Spinal cord (tissue), 10 donors: ENCODE data around the gene HIC1. TPM values are rescaled to one million over a fixed set of nuclear protein-coding genes. Genes with fewer than 3 reads are reported as not detected.

Experiments
- DNase-seq, 6 donors: peaks; one replicate each; pipeline versions ENCODE4 v3.0.0 to v3.0.0-alpha.2; 2013 to 2015; ENCODE audit warnings: low spot score in 6 of 6, low read depth in 4 of 6
- H3K27ac ChIP-seq: one replicate; pipeline ENCODE4 v1.5.1; 2013; ENCODE audit warnings: low read depth, low read length, control low read depth
- H3K27me3 ChIP-seq: one replicate; pipeline ENCODE4 v1.6.1; 2013; ENCODE audit warnings: low read length; ENCODE audit not compliant: control insufficient read depth, insufficient read depth
- H3K36me3 ChIP-seq: one replicate; pipeline ENCODE4 v1.6.1; 2013; ENCODE audit warnings: low read length; ENCODE audit not compliant: control insufficient read depth, insufficient read depth
- H3K4me1 ChIP-seq: one replicate; pipeline ENCODE4 v1.6.1; 2013; ENCODE audit warnings: low read length; ENCODE audit not compliant: control insufficient read depth, insufficient read depth
- H3K4me3 ChIP-seq: one replicate; pipeline ENCODE4 v1.5.1; 2013; ENCODE audit warnings: low read depth, low read length, control low read depth
- H3K9me3 ChIP-seq: one replicate; pipeline ENCODE4 v1.6.1; 2013; ENCODE audit warnings: low read length; ENCODE audit not compliant: control insufficient read depth, insufficient read depth
- WGBS: methylation state at CpG from one replicate; pipeline ENCODE4 v1.1.5; 2013; ENCODE audit warnings: missing lambda C conversion rate; ENCODE audit not compliant: insufficient coverage; 5-methylcytosine and 5-hydroxymethylcytosine counted together
- polyA plus RNA-seq, 2 donors: library from polyadenylated mRNA; unstranded; fragments of 120-200 nt; gene quantifications; one replicate each; pipeline ENCODE4 v1.2.1, GENCODE V29; 2013; ENCODE audit not compliant: insufficient read length in 2 of 2
- total RNA-seq, 2 donors: library from RNA; depleted of rRNA in 1 of 2; stranded (reverse); fragments of 120-200 nt in 1 of 2; fragments of >200 nt in 1 of 2; gene quantifications; one replicate each; pipeline versions ENCODE4 v1.2.3 to v1.2.4, GENCODE V29; 2013 to 2014
- donor health status: healthy.

HIC1 gene
- total and polyA plus RNA-seq, 4 donors = 8.6 to 46.5 (median 14.2) TPM

GRCh38 chr17:2074919-2075318 lies 20.0 kb downstream of the HIC1 start:
- no peak overlapping the region for H3K4me3 ChIP-seq
- no peaks in the 10 kb centered on the region for H3K27me3 ChIP-seq
- peaks cover 56% of the 10 kb centered on the region for H3K36me3 ChIP-seq
- H3K9me3 ChIP-seq = no peaks in the 10 kb centered on the region
- peak overlapping the region; percentile 72 for H3K27ac ChIP-seq
- 61% methylated on average over 8 of the region's 10 CpGs for WGBS
- no peak for DNase-seq
- peaks cover 45% of the 10 kb centered on the region for H3K4me1 ChIP-seq

DNA sequence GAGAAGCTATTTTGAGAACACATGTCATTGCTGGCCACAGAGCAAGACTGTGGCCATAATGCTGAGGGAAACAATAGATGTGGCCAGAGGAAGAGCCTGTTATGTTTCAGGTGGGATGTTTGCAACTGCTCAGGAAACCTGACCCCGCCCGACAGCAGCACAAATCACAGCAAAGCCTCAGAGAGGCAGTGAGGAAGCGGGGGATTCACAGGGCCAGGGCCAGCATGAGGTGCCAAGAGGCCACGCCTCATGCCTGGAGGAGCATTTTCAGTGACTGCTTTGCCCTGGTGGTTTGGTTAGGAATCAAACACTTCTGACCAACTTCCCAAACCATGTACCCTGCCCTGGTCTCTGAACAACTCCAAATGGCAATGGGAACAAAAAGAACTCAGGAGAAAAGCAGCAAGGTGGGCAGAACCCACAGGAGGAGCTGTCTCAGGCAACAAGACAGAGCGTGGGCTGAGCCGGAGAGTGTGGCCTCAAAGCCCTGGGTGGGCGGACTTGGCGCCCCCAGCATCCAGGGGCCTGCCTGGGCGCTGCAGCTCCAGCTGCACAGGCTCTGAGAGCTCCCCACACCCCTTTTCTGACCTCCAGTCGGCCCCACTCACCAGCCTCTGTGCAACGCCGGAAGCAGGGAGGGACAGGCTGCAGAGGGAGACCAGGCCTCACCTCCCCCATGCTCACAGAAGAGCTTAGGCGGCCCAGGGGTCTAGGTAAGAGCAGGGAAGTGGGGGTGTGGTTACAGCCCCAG lies 20.6 kb downstream of the HIC1 start:
- peaks cover 54% of the 10 kb centered on the region for H3K36me3 ChIP-seq
- H3K27ac ChIP-seq = peak overlapping the region; percentile 72
- H3K4me3 ChIP-seq = no peak overlapping the region
- no peaks in the 10 kb centered on the region for H3K9me3 ChIP-seq
- peak in 1 of 6 donors; percentile 47 for DNase-seq
- H3K4me1 ChIP-seq = peaks cover 39% of the 10 kb centered on the region
- WGBS = 83% methylated on average over 7 of the region's 13 CpGs
- H3K27me3 ChIP-seq = no peaks in the 10 kb centered on the region

- Histone ChIP-seq H3K27me3 (no peaks in the 10 kb centered on the region), H3K27ac (peak overlapping the region; percentile 72), H3K36me3 (peaks cover 54% of the 10 kb centered on the region), H3K4me3 (no peak overlapping the region), H3K9me3 (no peaks in the 10 kb centered on the region), H3K4me1 (peaks cover 31% of the 10 kb centered on the region)
- peak in 2 of 6 donors; percentile 47 to 80 for DNase-seq
- WGBS = 54% methylated on average over 13 of the region's 17 CpGs
Measured at GRCh38 chr17:2076087-2076984, 21.4 kb downstream of the HIC1 start.

GRCh38 chr17:2077040-2077439 lies 22.1 kb downstream of the HIC1 start:
- Histone ChIP-seq H3K27ac (peak overlapping the region; percentile 72), H3K36me3 (peaks cover 53% of the 10 kb centered on the region), H3K27me3 (no peaks in the 10 kb centered on the region), H3K9me3 (no peaks in the 10 kb centered on the region), H3K4me1 (peaks cover 26% of the 10 kb centered on the region), H3K4me3 (no peak overlapping the region)
- WGBS = 76% methylated on average over 8 of the region's 8 CpGs
- peak in 1 of 6 donors; percentile 8 for DNase-seq

DNA sequence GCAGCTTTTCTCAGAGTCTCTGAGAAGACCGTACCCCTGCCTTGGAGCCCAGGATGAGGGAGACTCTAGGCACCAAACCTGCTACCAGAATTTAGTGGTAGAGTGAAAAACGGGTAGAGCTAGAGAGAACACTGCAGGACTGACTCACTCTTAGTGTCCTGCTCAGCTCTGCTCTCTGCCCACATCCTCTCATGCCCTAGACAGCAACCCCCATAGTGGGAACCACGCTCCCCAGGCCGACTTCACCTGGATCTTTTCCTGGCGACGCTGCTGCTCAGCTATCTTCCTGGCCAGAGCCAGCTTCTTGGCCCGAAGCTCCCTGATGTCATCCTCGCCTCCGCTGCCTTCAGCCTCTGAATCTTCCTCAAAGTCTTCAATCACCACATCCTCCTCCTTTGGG lies 26.7 kb downstream of the HIC1 start:
- H3K9me3 ChIP-seq = no peaks in the 10 kb centered on the region
- DNase-seq = no peak
- WGBS = 86% methylated on average over 7 of the region's 9 CpGs
- H3K27ac ChIP-seq = no peak overlapping the region
- peaks cover 56% of the 10 kb centered on the region for H3K36me3 ChIP-seq
- no peaks in the 10 kb centered on the region for H3K27me3 ChIP-seq
- H3K4me1 ChIP-seq = peaks cover 38% of the 10 kb centered on the region
- no peak overlapping the region for H3K4me3 ChIP-seq

GRCh38 chr17:2082003-2082781 lies 27.3 kb downstream of the HIC1 start:
- 80% methylated on average over 9 of the region's 9 CpGs for WGBS
- no peaks in the 10 kb centered on the region for H3K9me3 ChIP-seq
- no peaks in the 10 kb centered on the region for H3K27me3 ChIP-seq
- peaks cover 38% of the 10 kb centered on the region for H3K4me1 ChIP-seq
- peak overlapping the region; percentile 8 for H3K27ac ChIP-seq
- no peak overlapping the region for H3K4me3 ChIP-seq
- H3K36me3 ChIP-seq = peaks cover 52% of the 10 kb centered on the region
- DNase-seq = no peak

DNA sequence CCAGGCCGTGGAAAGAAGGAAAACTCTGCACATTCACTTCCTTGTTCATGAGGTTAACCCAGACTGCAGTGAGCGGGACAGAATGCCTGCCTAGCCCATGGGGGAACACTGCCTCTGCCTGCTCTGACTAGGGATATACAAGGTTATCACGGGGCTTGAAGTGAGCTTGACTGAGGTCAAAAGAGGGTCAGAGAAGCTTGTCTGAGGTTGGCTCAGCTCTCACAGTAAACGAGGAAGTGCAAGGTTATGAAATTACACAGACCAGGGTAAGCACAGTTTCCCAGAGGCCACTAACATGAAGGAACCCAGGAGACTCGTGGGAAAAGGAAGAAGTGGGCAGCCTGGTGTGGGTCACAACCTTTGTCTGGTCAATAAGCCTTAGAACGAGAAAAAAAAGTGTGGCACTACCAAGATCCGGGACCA lies 28.7 kb downstream of the HIC1 start:
- peaks cover 48% of the 10 kb centered on the region for H3K4me1 ChIP-seq
- DNase-seq = peak in 1 of 6 donors; percentile 19
- peak overlapping the region; percentile 94 for H3K27ac ChIP-seq

DNA sequence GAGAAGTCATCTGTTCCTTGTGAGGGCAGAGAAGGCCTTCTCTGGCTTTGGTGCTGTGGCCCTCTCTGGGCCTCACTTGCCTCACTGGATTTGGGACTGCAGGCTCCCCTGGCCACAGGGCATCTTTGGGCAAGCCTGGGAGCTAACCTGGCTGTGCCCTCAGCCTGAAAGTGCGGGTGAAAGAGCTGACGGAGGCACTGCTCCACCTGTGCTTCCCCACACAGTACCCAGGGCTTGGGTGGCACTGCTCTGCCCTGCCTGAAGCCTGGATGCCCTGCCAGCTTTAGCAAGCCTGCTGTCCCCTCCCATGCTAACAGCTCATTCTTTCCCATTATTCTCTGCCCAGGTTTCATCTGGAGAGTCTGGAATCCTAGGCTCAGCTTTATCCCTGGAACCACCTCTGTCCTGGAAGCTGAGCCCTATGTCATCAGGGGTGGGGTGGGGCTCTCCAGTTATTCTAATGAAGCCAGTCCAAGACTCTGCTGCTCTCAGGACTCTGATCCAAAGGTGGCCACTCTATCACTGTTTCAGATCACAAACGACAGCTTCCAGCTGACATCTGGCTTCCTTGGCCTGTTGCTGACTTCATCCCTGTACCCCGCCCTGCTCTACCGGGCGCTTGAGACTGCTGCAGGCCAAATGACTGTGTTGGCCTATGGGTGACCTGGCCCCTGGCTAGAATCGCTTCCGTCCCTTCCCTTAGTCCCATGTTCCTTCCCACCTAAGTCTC lies 29.3 kb downstream of the HIC1 start:
- peak in 1 of 6 donors; percentile 63 for DNase-seq
- H3K36me3 ChIP-seq = peaks cover 44% of the 10 kb centered on the region
- 71% methylated on average over 6 of the region's 8 CpGs for WGBS
- no peaks in the 10 kb centered on the region for H3K9me3 ChIP-seq
- no peaks in the 10 kb centered on the region for H3K27me3 ChIP-seq
- no peak overlapping the region for H3K4me3 ChIP-seq
- peaks cover 54% of the 10 kb centered on the region for H3K4me1 ChIP-seq
- peak overlapping the region; percentile 94 for H3K27ac ChIP-seq

More for the DNA sequence above, 28.7 kb downstream of the HIC1 start:
- Histone ChIP-seq H3K27me3 (no peaks in the 10 kb centered on the region), H3K4me3 (no peak overlapping the region), H3K36me3 (peaks cover 47% of the 10 kb centered on the region), H3K9me3 (no peaks in the 10 kb centered on the region)
- WGBS = 75% methylated on average over 7 of the region's 7 CpGs
